ENCODE data around the gene CAMK2A.

The CAMK2A gene

GRCh38 chr5:150183436-150183835 is 106.1 kb downstream of the CAMK2A start:
- no peak for DNase-seq

GRCh38 chr5:150182774-150183173 is 106.8 kb downstream of the CAMK2A start:
- no peak for DNase-seq

- no peak for DNase-seq
Measured at GRCh38 chr5:150181766-150182545, 107.6 kb downstream of the CAMK2A start.

- DNase-seq: no peak
Measured at GRCh38 chr5:150181027-150181426, 108.5 kb downstream of the CAMK2A start.

GRCh38 chr5:150180241-150181026 is 109.1 kb downstream of the CAMK2A start:
- DNase-seq: no peak

- DNase-seq: no peak
Measured at GRCh38 chr5:150179019-150179620, 110.5 kb downstream of the CAMK2A start.

GRCh38 chr5:150178262-150178661 is 111.3 kb downstream of the CAMK2A start:
- no peak for DNase-seq

- DNase-seq: no peak
Measured at GRCh38 chr5:150177721-150178120, 111.9 kb downstream of the CAMK2A start.

- no peak for DNase-seq
Measured at GRCh38 chr5:150176745-150177477, 112.7 kb downstream of the CAMK2A start.

GRCh38 chr5:150175536-150175935 is 114.0 kb downstream of the CAMK2A start:
- DNase-seq: no peak

- DNase-seq: no peak
Measured at GRCh38 chr5:150175076-150175475, 114.5 kb downstream of the CAMK2A start.

GRCh38 chr5:150174285-150174684 is 115.3 kb downstream of the CAMK2A start:
- no peak for DNase-seq

GRCh38 chr5:150173161-150173560 is 116.4 kb downstream of the CAMK2A start:
- DNase-seq: no peak

GRCh38 chr5:150172556-150172955 is 117.0 kb downstream of the CAMK2A start:
- no peak for DNase-seq

GRCh38 chr5:150172145-150172544 is 117.4 kb downstream of the CAMK2A start:
- DNase-seq: no peak
